ENCODE data around the gene RAB1A.

The RAB1A gene

DNA sequence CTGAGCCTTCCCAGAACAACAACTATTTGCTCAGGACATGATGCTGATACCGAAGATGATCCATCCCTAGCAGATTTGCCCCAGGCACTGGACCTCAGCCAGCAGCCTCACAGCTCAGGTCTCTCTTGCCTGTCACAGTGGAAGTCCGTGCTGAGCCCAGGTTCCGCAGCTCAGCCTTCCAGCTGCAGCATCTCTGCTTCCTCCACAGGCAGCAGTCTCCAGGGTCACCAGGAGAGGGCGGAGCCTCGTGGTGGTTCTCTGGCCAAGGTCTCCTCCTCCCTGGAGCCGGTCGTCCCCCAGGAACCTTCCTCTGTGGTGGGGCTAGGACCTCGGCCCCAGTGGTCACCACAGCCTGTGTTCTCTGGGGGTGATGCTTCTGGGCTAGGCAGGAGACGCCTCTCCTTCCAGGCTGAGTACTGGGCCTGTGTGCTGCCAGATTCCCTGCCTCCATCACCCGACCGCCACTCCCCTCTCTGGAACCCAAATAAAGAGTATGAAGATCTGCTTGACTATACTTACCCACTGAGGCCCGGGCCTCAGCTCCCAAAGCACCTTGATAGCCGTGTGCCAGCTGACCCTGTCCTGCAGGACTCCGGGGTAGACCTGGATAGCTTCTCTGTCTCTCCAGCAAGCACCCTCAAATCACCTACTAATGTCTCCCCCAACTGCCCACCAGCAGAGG is 58.3 kb downstream of the RAB1A start:
- TF ChIP-seq ZBTB7A (IDR thresholded peaks at IDR 0.05; ENCODE audit: low read depth) (no peak), EP300 (IDR thresholded peaks at IDR 0.05; ENCODE audit: borderline replicate concordance) (no peak), TCF12 (IDR thresholded peaks at IDR 0.05; ENCODE audit: low read depth) (no peak), TAF1 (IDR thresholded peaks at IDR 0.05; ENCODE audit: low read depth) (no peak), FOXM1 (IDR thresholded peaks at IDR 0.05; ENCODE audit: borderline replicate concordance, low read depth) (no peak), NFIC (IDR thresholded peaks at IDR 0.05) (no peak)
- TF ChIP-seq, protein P1, sequence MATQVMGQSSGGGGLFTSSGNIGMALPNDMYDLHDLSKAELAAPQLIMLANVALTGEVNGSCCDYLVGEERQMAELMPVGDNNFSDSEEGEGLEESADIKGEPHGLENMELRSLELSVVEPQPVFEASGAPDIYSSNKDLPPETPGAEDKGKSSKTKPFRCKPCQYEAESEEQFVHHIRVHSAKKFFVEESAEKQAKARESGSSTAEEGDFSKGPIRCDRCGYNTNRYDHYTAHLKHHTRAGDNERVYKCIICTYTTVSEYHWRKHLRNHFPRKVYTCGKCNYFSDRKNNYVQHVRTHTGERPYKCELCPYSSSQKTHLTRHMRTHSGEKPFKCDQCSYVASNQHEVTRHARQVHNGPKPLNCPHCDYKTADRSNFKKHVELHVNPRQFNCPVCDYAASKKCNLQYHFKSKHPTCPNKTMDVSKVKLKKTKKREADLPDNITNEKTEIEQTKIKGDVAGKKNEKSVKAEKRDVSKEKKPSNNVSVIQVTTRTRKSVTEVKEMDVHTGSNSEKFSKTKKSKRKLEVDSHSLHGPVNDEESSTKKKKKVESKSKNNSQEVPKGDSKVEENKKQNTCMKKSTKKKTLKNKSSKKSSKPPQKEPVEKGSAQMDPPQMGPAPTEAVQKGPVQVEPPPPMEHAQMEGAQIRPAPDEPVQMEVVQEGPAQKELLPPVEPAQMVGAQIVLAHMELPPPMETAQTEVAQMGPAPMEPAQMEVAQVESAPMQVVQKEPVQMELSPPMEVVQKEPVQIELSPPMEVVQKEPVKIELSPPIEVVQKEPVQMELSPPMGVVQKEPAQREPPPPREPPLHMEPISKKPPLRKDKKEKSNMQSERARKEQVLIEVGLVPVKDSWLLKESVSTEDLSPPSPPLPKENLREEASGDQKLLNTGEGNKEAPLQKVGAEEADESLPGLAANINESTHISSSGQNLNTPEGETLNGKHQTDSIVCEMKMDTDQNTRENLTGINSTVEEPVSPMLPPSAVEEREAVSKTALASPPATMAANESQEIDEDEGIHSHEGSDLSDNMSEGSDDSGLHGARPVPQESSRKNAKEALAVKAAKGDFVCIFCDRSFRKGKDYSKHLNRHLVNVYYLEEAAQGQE (IDR thresholded peaks at IDR 0.05; ENCODE audit: low read depth) = no peak
- TF ChIP-seq, protein P2, sequence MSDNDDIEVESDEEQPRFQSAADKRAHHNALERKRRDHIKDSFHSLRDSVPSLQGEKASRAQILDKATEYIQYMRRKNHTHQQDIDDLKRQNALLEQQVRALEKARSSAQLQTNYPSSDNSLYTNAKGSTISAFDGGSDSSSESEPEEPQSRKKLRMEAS (IDR thresholded peaks at IDR 0.05) = no peak
- TF ChIP-seq, protein P3, sequence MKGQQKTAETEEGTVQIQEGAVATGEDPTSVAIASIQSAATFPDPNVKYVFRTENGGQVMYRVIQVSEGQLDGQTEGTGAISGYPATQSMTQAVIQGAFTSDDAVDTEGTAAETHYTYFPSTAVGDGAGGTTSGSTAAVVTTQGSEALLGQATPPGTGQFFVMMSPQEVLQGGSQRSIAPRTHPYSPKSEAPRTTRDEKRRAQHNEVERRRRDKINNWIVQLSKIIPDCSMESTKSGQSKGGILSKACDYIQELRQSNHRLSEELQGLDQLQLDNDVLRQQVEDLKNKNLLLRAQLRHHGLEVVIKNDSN (IDR thresholded peaks at IDR 0.05) = no peak

DNA sequence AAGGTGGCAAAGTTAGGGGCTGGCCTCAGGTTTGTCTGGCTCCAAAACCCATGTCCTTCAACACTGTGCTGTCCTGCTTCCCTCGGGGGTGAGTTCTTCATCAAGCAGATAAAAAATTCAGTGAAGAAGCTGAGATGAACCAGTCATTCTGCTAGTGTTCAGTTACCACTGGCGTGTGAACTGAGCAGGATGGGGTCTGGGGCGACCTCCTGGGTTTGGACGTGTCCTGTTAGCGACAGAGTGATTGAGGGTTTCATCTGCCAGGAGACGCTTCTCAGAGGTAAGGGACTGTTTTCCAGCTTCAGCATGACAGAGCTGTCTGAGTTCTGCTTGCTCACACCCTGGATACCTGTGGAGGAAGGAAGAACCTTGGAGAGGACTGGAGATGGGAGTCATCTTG is 59.0 kb downstream of the RAB1A start:
- TF ChIP-seq ZBTB7A (IDR thresholded peaks at IDR 0.05; ENCODE audit: low read depth) (no peak), RAD21 (IDR thresholded peaks at IDR 0.05; ENCODE audit: low read depth) (no peak), FOXM1 (IDR thresholded peaks at IDR 0.05; ENCODE audit: borderline replicate concordance, low read depth) (no peak), NFIC (IDR thresholded peaks at IDR 0.05) (no peak), TCF12 (IDR thresholded peaks at IDR 0.05; ENCODE audit: low read depth) (no peak), TAF1 (IDR thresholded peaks at IDR 0.05; ENCODE audit: low read depth) (no peak), CREB1 (IDR thresholded peaks at IDR 0.05; ENCODE audit: low read depth) (no peak), EGR1 (IDR thresholded peaks at IDR 0.05) (no peak)
- TF ChIP-seq, protein P3 (IDR thresholded peaks at IDR 0.05) = no peak

DNA sequence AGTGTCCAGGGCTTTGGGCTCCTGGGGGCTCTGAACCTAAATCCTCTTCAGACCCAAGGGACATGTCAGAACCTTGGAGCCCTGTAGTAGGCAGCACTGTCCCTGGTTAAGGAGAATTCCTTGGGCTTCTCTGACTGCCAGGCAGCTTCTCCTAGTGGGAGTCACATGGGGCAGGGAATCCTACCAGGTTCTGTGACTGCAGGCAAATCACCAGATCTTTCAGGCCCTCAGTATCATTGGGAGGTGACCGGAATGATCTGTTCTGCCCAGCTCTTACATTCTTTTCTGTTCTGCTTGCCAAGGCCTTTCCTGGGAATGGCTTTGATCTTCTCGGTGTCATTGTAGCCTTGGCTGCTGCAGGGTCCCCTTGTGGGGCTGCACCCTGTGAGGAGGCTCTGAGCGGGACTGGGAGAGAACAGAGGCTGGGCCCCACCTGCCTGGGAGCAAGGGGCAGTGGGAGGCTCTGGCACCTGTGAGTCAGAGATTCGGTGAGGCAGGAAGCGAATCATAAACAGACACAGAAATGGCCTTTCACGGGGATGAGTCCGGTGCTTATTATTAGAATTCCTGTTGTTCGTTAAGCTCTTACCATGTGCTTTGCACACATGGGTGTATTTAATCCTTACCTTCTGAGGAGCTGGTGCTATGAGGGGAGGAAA is 59.6 kb downstream of the RAB1A start:
- TF ChIP-seq CEBPB (IDR thresholded peaks at IDR 0.05) (no peak), EGR1 (IDR thresholded peaks at IDR 0.05) (no peak)

DNA sequence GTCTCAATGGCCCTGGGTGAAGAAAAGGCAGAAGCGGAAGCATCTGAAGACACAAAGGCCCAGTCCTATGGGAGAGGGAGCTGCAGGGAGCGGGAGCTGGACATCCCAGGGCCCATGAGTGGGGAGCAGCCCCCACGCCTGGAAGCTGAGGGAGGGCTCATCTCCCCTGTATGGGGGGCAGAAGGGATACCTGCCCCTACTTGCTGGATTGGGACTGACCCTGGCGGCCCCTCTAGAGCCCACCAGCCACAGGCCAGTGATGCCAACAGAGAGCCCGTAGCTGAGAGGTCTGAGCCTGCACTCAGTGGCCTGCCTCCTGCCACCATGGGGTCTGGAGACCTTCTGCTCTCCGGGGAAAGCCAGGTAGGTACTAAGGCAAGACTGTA is 60.5 kb downstream of the RAB1A start:
- TF ChIP-seq FOXM1 (IDR thresholded peaks at IDR 0.05; ENCODE audit: borderline replicate concordance, low read depth) (no peak), TAF1 (IDR thresholded peaks at IDR 0.05; ENCODE audit: low read depth) (no peak), TEAD4 (IDR thresholded peaks at IDR 0.05) (no peak)

DNA sequence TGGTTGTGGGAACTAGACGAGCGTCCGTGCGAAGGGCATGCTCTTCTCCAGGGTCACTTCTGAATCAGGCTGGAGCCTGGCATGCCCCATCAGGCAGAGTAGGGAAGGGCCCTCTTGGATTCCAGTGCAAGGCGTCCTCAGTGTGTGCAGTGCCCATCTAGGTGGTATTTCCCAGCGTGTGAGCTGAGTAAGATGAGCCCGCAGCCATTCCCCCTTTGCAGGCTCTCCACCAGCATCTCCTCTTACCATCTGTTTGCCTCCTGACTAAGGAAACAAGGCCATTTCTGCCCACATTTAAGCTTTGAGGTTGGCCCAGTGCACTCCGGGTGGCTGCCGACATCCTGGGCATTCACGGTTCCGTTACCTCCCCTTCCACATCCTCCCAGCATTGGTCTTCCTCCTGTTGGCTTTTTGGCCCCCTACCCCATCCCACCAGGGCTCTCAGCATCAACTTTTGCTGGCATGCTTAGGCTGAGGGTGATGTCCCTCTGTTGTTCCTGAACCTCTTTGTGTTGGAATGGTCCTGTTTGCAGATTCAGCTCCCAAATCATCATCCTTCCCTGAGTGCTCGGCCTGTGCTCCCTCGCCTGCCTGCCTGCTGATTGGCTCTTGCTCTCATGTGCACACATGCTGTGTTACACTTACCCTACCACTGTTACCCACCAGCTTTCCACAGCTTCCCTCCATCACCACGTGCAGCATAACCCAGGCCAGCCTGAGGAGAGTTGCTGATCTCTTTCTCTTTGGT is 61.9 kb downstream of the RAB1A start:
- no peak for TF ChIP-seq TEAD4 (IDR thresholded peaks at IDR 0.05)
- no peak for TF ChIP-seq CREB1 (IDR thresholded peaks at IDR 0.05; ENCODE audit: low read depth)

DNA sequence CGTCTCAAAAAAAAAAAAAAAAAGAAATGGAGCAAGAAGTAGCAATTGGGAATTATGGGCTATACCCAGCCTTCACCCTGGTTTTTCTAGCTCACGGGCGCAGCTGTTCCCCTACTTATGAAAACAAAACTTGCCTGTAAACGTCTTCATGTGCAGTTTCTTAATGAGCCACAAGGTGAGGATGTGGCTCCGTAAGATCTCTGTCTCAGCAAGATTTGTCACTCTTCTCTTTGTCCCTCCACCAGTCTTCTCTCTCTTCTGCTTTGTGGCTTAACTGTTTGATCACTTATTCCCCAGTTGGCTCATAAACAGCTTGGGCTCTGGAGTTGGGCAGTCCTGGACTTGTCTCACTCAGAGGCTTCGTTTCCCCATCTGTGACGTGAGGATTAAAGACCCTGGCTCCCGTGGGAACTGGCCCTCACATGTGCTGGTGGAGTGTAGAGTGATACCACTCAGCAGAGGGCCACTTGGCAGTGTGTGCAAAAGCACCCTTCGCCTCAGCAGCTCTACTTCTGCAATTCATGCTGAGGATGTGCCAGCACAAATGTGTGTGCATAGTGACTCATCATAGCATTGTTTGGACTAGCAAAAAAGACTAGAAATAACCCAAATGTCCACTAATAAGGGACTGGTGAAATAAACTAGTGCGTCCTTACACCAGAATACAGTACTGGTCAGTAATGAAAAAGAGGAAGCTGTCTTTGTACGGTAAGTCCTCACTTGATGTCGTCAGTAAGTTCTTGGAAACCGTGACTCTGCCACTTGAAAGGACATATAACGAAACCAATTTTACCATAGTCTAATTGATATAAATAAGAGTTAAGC is 65.0 kb downstream of the RAB1A start:
- TF ChIP-seq YY1 (IDR thresholded peaks at IDR 0.05; ENCODE audit: low read depth) (no peak), RAD21 (IDR thresholded peaks at IDR 0.05; ENCODE audit: low read depth) (peak; percentile 52), TCF12 (IDR thresholded peaks at IDR 0.05; ENCODE audit: low read depth) (no peak), EP300 (IDR thresholded peaks at IDR 0.05; ENCODE audit: borderline replicate concordance) (no peak)
- TF ChIP-seq, protein P3 (IDR thresholded peaks at IDR 0.05) = no peak
- TF ChIP-seq, protein P2 (IDR thresholded peaks at IDR 0.05) = no peak
- TF ChIP-seq, protein P1 (IDR thresholded peaks at IDR 0.05; ENCODE audit: low read depth) = no peak

Measured in Ishikawa (cell line).